HuH-7.5 (cell line): Measurements from ENCODE around the gene EVL.
A peak's percentile ranks its signal among the peaks of the same experiment; 100 is the strongest.
"Not testable (repeated sequence)": the region's sequence is repeated elsewhere in the genome, so short reads cannot be mapped to it uniquely, and the experiment has no call there.

Source experiments
- DNase-seq: peaks from one replicate; pipeline ENCODE4 v3.0.0; 2011; ENCODE audit warnings: low spot score

The EVL gene

DNA sequence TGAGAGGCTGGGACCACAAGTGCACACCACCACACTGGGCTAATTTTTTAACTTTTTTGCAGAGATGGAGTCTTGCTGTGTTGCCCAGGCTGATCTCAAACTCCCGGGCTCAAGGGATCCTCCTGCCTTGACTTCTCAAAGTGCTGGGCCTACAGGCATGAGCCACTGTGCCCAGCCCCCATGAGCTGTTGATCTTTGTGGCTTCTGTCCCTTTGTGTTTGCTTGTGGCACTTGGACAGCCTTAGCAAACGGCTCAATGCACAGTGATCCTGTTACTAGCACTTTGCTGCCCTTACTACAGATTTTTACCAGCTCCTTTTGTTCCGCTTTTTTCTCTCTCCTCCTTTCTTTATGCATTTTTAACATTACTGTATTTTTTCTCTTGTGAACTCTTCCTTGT is 25.3 kb upstream of the EVL start:
- DNase-seq = no peak

DNA sequence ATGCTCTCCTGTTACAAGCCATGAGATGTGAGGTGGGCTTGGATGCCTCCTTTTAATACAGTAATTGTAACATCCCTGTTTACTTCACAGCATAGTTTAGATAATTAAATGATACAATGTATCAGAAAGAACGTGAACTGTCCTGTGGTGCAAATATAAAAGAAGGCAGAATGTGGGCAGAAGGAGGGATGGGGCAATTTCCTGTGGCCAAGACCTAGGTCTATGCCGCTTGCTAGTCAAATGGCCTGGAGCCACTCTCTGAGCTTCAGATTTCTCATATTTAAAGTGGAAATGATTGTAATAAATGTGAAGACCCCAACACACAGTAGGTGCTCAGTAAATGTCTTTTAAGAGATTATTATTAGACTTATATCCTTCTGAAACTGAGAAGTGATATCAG is 24.0 kb upstream of the EVL start:
- DNase-seq = no peak

DNA sequence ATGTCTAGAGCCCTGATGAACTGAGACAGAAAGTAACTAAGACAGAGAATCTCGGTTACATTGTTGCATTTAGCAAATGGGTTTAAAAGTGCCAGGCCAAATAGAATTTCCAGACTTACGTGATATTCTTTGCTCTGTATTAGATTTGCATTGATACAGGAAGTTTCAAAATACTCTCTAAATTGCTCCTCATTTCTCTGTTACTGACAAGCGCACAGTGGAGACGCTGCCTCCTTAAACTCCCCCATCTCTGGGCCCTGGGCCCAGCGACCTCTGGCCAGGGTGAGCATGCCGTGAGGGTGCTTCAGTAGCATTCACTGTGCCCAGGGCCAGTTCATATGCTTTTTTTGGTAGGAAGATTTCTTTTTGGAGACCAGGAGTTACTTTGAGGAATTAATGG is 22.9 kb upstream of the EVL start:
- DNase-seq = no peak

DNA sequence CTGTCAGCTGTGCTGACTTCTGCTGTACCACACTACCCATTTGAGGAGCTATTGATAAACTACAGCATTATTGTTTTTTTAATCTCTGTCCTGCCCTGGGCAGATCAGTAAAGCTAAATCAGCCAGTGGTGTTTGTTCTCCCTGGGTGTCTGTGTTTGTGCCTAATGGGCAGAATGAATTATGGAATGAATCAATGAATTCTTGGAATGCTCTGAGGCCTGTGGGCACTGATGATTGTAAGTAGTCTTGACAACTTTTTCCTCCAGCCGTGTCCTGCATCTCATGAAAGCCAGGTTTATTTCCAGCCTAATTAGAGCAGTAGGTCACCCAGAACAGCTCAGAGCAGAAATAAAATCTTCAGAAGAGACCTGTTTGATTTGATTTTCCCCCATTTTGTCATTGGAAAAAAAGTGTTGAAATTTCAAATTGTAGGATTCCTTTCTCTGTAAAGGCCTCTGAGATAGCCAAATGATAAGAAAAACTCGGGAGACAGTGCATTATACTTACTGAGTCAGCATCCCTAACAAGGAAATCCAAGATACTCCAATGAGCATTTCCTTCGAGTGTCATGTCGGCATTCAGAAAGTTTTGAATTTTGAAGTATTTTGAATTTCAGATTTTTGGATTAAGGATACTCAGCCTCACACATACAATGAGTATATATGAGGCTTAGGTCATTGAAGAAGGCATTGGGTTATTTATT is 19.4 kb upstream of the EVL start:
- DNase-seq = no peak

DNA sequence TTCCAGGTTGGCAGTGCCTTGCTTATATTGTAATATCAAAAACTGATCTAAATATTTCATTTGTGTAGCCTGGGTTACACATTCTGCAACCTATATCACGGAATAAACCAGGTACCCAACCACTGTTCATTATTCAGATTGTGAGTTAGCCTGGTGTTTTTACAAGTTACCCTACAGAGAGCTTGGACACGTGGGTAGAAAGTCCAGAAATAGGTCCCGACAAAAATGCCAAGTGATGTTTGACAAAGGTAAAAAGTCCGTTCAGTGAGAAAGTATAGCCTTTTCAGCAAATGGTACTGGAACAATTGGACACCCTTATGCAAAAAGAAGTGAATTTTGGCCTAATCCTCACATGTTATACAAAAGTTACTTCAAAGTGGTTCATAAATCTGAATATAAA is 17.6 kb upstream of the EVL start:
- DNase-seq = no peak

DNA sequence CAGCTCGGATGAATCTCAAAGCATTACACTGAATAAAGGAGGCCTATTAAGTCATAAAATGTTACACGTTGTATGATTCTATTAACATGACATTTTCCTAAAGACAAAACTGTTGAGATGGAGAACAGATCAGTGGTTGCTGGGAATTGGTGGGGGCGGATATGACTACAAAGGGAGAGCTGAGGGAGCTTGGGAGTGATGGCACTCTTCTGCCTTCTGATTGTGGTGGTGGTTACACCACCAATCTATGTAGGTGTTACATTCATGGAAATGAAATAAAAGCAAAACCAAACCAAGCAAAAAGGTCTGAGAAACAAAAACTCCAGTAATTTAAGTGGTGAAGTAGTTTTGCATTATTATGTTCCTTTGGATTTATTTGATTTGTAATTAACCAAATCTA is 16.4 kb upstream of the EVL start:
- no peak for DNase-seq

DNA sequence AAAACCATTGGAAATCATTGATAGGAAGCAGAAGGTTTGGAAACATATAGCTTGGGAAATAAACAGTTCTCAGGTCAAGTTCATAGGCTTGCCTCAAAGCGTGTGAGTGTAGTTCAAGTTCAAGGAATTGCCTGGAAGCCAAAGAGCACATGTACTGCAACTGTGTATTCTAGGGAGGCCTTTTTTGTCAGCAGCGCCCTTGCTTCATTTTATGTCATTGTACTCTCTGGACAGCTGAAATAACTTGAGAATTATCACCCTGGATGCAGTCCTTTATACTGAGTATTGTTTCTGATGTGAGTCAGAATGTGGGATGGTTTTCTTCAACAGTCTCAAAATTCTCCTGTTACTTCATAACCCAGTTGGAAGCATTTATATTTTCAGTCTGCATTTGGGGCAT is 16.0 kb upstream of the EVL start:
- DNase-seq = no peak

DNA sequence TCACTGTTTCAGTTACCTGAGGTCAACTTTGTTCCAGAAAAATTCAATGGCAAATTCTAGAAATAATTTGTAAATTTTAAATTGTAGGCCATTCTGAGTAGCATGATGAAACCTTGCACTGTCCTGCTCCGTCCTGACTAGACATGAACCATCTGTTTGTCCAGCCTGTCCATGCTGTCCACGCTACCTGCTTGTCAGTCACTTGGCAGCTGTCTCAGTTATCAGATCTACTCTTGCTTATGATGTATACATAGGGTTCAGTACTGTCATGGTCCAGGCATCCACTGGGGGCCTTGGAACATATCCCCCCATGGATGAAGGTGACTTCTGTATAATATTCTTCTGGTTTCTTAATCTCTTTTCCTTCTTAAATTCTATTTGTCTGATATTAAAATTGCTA is 14.1 kb upstream of the EVL start:
- no peak for DNase-seq

DNA sequence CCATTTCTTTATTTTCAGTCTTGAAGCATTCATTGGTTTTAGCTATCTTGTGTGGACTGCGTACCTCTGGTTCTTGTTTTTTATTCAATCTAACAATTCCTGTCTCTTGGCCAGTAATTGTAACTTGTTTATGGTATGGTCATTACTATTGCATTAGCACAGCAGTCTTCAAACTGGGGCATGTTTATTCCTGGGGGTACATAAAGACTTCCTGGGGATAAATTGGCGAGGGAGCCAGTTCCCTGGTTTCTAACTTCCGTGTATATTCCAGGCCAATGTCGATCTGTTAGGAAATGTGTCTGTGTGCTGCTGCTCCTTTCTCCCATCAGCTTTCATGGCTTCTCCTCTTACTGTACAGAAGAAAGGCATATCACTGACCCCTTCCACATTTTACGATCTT is 13.7 kb upstream of the EVL start:
- no peak for DNase-seq

DNA sequence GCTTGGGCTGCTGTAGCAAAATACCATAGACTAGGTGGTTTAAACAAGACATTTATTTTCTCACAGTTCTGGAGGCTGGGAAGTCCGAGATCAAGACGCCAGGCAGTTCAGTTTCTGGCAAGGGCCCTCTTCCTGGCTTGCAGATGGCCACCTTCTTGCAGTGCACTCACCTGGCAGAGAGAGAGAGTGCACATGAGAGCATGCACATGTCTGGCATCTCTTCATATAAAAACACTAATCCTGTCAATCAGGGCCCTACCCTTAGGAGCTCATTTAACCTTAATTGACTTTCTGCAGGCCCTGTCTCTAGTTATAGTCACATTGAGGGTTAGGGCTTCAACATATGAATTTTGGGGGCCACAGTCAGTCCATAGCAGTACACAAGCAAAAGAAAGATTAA is 12.4 kb upstream of the EVL start:
- DNase-seq = no peak

DNA sequence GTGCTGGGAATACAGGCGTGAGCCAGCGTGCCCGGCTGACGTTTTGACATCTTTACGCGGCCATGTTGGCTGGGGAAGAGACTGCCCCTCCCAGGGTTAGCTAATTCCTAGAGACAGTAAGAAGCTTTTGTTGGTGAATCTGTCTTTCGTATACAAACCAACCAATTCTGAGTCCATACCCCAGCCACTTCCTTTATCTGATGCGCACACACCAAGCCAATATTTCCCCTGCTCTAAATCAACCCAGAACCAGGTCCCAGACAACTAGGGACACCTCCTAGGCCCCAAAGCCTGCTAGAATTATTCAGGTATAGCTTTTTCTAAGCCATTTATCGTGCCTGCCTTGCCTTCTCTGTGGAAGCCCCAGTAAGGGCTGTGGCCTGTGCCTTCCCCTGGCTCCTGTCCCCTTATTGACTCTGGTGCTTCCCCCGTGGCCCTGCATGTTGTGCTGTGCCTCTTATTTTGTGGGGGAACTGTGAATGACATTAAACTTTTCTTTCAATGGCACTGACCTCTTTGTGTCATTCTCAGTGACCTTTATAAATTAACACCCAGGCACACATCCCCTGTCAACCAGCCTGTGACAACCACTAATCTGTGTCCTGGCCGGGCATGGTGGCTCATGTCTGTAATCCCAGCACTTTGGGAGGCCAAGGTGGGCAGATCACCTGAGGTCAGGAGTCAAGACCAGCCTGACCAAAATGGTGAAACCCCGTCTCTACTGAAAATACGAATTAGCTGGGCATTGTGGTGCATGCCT is 10.7 kb upstream of the EVL start:
- DNase-seq = no peak

DNA sequence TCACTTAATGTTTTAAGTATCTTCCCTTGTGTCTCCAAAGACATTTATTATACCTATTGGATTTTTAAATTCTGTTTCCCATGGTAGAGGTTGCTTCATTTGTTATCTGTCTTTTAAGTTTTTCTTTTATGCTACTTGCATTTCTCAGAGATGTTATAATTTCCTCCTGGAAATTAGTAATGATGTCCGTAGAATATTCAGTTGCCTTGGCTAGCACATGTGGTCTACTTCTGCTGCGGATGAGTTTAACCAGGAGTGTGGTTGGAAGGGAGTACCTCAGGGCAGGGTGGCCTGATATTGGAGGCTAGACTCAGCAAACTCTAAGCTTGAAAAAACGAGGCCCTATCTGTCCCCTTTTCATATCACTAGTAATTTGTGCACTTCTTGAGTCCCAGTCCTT is 8.8 kb upstream of the EVL start:
- no peak for DNase-seq

DNA sequence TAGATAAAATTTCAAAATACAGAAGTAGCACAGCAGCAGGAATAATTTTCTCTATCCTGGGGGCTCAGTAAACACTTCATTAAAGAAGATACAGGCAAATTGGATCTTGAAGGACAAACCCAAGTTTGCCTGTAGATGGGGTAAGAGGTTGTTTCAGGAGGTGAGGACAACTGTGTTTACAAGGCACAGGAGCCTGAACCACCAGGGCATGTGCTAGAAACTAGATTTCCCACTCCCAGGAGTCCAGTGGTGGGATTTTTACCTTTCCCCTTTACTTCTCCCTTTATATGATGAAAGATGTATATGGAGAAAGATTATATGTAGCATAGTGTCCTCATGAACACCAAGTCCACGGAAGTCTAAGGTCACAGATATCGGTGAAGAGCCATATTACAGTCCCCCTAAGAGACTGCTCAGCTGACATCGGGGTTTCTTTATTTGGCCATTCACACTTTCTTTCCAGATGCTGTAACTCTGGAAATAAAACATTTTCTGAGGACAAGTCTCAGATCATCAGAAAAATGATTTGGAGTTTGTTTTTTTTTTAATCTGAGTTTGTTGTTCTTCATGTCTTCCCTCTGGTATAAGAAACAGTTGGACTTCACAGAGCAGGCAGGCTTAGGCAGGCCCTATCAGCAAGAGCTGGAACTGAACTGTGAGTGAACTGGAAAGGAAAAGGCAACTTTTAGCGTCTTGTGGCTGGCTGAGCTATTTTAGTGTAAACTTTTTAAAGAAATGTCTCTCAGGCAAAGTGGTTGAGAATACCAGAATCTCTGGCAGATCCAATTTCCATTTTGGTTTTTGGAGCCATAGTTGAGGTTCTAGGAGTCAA is 8.0 kb upstream of the EVL start:
- peak; percentile 15 for DNase-seq

DNA sequence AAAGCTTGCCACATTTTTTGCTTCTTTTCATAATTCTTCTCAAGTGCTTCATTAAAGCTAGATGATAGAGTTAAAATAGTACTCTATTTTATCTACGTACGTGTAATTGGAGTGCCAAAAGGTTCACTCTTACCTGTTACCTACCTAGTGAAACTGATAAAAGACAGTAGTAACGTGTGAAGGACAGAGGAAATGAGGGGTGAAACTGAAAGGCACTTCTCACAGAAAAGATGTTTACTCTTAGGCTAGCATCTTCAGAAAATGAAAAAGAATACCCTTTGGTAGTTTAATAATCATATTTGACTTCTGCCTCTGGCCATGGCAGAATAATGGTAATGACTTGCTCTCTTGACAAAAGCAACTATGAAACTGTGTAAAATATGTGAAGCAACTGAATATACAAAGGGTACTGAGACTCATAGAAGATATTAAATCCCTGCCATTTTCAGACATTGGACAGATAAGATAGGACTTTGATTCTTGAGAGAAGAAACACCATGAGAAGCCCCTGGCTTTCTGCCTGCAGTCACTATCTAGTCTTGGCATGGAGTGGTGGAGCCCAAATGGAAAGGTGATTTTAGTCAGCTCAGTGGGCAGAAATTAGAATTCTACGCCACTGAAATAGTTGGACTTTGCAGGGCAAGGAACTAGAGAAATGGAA is 6.3 kb upstream of the EVL start:
- no peak for DNase-seq

DNA sequence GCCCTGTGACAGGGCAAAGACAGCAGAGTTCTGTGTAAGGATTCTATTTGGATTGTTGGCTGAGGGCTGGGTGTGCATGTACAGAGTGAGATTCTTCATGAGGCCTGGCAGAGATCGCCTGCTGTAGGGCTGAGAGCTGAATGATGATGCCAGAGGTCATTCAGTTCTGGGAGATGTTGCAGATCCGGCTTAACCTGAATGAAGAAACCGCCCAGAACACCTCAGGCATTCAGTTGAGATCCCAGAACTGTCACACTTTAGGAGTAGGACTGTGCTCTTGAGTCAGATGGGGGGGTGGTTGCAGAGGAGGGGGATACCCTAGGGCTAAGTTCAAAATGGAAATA is 5.8 kb upstream of the EVL start:
- peak; percentile 12 for DNase-seq

DNA sequence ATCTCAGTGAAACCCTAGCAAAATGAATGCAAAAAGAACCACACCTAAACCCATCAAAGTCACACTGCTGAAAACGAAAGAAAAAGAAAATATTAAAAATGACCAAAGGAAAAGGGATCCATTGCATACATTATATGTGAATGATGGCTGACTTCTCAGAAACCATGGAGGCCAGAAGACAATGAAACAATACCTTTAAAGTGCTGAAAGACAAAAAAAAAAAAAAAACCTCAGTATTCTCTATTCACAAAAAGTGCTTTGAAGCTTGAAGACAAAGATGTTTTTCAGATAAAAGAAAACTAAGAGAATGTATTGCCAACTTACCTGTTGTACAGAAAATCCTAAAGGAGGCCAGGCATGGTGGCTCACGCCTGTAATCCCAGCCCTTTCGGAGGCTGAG is 4.5 kb upstream of the EVL start:
- DNase-seq = no peak

DNA sequence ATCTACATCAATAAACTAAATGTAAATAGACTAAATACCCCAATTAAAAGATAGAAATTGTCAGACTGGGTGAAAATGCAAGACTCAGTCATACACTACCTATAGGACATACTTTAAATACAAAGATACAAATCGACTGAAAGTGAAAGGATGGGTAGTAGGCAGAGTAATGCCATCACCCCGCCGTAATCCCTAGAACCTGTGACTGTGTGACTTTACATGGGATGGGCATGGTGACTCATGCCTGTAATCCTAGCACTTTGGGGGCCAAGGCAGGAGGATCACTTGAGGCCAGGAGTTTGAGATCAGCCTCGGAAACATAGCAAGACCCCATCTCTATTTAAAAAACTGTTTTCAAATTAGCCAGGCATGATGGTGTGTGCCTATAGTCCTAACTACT is 2.6 kb upstream of the EVL start:
- no peak for DNase-seq

DNA sequence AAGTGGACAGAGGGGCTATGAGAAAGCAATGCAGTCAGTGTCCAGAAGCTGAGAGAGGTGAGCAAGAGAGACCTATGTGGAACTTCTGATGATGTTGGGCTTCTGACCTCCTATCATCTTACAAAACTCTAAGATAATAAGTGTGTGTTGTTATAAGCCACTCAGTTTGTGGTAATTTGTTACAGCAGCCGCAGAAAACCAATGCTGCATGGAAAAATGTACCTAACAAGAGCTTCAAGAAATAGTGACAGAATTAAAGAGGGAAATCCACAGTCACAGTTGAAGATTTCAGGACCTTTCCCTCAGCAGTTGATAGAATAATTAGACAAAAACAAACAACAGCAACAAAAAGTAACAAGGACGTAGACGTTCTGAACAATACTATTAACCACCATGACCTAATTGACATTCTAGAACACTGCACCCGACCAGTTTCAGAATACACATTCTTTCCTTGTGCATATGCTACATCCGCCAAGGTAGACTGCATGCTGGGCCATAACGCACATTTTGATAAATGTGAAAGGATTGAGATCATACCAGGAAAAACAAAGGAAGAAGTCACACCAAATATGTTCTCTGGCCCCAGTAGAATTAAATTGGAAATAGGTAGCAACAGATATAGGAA is 1.8 kb upstream of the EVL start:
- no peak for DNase-seq

DNA sequence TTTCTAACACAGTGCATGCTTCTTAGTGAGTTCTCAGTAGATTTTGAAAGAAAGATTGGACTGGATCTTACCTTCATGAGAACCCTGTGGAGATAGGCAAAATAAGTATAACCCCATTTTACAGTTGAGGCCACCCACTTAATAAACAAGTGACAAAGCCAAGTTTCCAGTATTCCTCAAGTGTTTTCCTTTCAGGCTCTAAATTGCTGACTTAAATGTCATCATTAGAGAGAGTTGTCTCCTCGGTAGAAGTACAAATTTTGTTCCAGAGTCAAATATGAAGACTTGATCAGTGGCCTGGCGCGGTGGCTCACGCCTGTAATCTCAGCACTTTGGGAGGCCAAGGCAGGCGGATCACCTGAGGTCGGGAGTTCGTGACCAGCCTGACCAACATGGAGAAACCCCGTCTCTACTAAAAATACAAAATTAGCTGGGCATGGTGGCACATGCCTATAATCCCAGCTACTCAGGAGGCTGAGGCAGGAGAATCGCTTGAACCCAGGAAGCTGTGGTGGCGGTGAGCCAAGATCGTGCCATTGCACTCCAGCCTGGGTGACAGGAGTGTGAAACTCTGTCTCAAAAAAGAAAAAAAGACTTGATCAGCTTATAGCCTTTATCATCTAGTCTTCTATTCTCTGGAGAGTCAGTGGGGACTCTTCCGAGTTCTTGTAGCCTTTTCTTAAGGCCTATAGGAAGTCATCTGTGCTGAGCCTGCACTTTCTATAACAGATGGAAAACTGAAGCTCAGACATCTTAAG is 708 bp upstream of the EVL start:
- DNase-seq = not testable (repeated sequence)

DNA sequence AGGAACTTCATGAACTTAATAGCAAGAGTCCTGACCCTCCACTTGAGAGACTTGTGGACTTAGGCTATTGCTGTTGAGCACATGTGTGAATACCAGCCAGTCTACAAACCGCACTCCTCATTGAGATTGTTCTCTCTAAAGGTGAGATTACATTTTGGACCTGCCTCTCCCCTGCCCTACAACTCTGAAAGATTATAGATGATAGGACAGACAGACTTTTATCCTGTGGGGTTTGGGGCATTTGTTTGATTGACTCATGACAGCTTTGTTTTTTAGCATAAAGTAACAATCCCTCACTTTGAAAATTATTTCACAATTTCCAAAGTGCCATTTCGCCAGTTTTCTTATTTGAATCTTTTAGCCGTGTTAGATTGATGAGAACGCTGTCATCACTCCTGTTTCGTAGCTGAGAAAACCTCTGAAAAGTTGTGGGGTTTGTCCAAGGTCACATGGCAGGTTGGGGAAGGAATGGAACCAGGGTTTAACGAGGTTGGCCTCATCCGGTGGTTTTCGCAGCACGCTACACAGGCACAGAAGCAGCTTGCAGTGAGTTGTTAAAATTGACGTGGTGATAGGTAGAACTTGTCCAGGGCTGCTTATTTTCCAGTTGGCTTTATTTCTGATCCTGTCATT is 836 bp downstream of the EVL start:
- DNase-seq = no peak

DNA sequence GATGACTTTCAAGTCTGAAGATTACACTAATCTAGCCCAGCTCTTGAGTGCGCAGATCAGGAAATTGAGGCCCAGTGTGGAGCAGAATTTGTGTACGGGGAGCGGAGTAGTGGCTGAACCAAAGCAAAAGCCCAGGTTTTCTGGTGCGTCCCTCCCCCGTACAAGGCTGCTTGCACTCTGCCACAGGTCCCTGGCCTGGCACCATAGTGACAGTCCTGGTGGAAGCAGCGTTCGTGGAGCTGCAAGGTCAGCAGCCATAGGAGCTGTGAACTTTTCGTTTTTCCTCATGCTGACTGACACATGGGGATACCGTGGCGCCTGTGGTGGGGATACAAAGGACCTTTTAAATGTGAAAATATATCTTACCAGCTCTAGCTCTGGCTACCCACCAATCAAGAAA is 1.7 kb downstream of the EVL start:
- DNase-seq = no peak
